Thymus (tissue), 11 donors: Measurements from ENCODE around the gene BPIFB2. TPM values are rescaled to one million over a fixed set of nuclear protein-coding genes. Genes with fewer than 3 reads are reported as not detected.
"Not testable (repeated sequence)": the region's sequence is repeated elsewhere in the genome, so short reads cannot be mapped to it uniquely, and the experiment has no call there.

Source experiments
- DNase-seq, 9 donors: peaks; one replicate each; pipeline ENCODE4 v3.0.0-alpha.2; 2013; ENCODE audit warnings: low spot score in 9 of 9, low read depth in 6 of 9, missing footprints in 1 of 9
- H3K27ac ChIP-seq, 2 donors: one replicate each; pipeline ENCODE4 v1.5.1; 2013; ENCODE audit warnings: control low read depth in 1 of 2, low read depth in 1 of 2, low read length in 1 of 2, mild to moderate bottlenecking in 1 of 2, moderate library complexity in 1 of 2
- H3K27me3 ChIP-seq, 2 donors: one replicate each; pipeline ENCODE4 v1.5.1; 2013; ENCODE audit warnings: low read length in 1 of 2; ENCODE audit not compliant: control insufficient read depth in 2 of 2, insufficient read depth in 1 of 2
- H3K36me3 ChIP-seq, 2 donors: one replicate each; pipeline ENCODE4 v1.5.1; 2013; ENCODE audit warnings: low read length in 1 of 2, mild to moderate bottlenecking in 1 of 2, moderate library complexity in 1 of 2; ENCODE audit not compliant: control insufficient read depth in 2 of 2, insufficient read depth in 2 of 2
- H3K4me1 ChIP-seq, 2 donors: one replicate each; pipeline ENCODE4 v1.5.1; 2013; ENCODE audit warnings: low read length in 2 of 2; ENCODE audit not compliant: control insufficient read depth in 2 of 2, insufficient read depth in 2 of 2
- H3K4me3 ChIP-seq, 2 donors: one replicate each; pipeline ENCODE4 v1.5.1; 2013; ENCODE audit warnings: low read length in 2 of 2, control low read depth in 1 of 2, mild to moderate bottlenecking in 1 of 2
- H3K9me3 ChIP-seq, 2 donors: one replicate each; pipeline ENCODE4 v1.5.1; 2013; ENCODE audit warnings: low read length in 1 of 2, mild to moderate bottlenecking in 1 of 2; ENCODE audit not compliant: control insufficient read depth in 2 of 2, insufficient read depth in 1 of 2
- WGBS: extraction: QIAGEN DNeasy Blood & Tissue Kit; methylation state at CpG from one replicate; pipeline ENCODE4 v1.1.7; 2013; 5-methylcytosine and 5-hydroxymethylcytosine counted together
- polyA plus RNA-seq: library from polyadenylated mRNA; stranded (reverse); fragments of 200-250 nt; gene quantifications from one replicate; pipeline ENCODE4 v1.2.3, GENCODE V29; 2013
- total RNA-seq: library from RNA; stranded (reverse); fragments of 120-200 nt; gene quantifications from one replicate; pipeline ENCODE4 v1.2.4, GENCODE V29; 2013
- donor health status: healthy.

Gene BPIFB2
- total and polyA plus RNA-seq, 2 donors: 0.05 to 0.73 TPM

DNA sequence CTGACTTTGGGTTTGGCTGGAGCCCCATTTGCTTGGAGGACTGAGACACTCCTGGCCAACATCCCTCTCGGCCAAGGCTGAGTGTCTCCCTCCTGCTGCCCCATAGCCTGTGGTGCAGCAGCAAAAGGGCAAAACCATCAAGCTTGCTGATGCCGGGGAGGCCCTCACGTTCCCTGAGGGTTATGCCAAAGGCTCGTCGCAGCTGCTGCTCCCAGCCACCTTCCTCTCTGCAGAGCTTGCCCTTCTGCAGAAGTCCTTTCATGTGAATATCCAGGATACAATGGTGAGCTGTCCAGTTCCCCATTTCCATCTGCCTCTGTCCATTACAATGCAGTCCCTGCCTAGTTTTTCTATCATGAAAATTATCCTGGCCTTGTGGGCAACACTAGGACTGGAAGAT is 30.0 kb downstream of the BPIFB2 start:
- Histone ChIP-seq H3K36me3 (no peaks in the 10 kb centered on the region), H3K27ac (no peak overlapping the region), H3K4me3 (no peak overlapping the region), H3K9me3 (peaks cover 0 to 8% of the 10 kb centered on the region in 2 donors), H3K4me1 (no peaks in the 10 kb centered on the region), H3K27me3 (no peaks in the 10 kb centered on the region)
- no peak for DNase-seq
- WGBS: 74% methylated on average over 5 of the region's 5 CpGs

DNA sequence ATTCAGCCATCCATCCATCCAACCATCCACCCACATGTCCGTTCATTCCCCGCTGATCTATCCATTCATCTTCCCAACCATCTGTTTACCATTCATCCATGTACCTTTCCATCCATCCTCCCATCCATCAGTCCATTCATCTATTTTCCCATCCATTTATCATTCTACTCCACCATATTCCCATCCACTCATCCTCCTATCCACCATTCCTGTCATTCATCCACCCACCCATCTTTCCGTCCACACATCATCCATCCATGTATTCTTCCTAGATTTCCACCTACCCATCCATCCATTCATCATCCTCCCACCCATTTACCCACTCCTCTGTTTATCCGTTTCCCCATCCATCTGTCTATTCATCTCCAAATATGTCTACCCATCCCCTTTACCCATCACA is 30.7 kb downstream of the BPIFB2 start:
- WGBS: 96% methylated on average over 4 of the region's 4 CpGs
- Histone ChIP-seq H3K27ac (no peak overlapping the region), H3K36me3 (no peaks in the 10 kb centered on the region), H3K4me3 (no peak overlapping the region), H3K9me3 (peaks cover 0 to 7% of the 10 kb centered on the region in 2 donors), H3K4me1 (no peaks in the 10 kb centered on the region), H3K27me3 (no peaks in the 10 kb centered on the region)
- no peak for DNase-seq

DNA sequence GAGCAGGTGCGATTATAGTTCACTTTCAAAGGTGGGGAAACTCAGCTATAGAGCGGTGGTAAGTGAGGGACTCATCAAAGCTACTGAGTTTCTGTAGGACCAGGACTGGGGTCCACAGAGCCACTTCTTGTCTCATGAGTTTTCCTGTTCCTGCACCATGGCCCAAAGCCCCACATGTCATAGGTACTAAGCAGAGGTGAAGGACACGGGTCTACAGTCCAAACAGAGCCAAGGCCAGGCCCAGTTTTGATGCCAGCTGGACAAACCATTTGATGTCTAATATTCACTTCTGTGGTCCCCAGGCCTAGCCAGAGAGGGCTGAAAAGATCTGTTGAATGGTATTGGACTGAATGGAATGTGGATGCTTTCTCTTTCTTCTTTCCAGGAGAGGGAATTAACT is 34.9 kb downstream of the BPIFB2 start:
- DNase-seq: no peak
- Histone ChIP-seq H3K27me3 (no peaks in the 10 kb centered on the region), H3K4me1 (no peaks in the 10 kb centered on the region), H3K9me3 (peaks cover 0 to 20% of the 10 kb centered on the region in 2 donors), H3K36me3 (no peaks in the 10 kb centered on the region), H3K4me3 (no peak overlapping the region), H3K27ac (no peak overlapping the region)
- 97% methylated on average over 3 of the region's 3 CpGs for WGBS

DNA sequence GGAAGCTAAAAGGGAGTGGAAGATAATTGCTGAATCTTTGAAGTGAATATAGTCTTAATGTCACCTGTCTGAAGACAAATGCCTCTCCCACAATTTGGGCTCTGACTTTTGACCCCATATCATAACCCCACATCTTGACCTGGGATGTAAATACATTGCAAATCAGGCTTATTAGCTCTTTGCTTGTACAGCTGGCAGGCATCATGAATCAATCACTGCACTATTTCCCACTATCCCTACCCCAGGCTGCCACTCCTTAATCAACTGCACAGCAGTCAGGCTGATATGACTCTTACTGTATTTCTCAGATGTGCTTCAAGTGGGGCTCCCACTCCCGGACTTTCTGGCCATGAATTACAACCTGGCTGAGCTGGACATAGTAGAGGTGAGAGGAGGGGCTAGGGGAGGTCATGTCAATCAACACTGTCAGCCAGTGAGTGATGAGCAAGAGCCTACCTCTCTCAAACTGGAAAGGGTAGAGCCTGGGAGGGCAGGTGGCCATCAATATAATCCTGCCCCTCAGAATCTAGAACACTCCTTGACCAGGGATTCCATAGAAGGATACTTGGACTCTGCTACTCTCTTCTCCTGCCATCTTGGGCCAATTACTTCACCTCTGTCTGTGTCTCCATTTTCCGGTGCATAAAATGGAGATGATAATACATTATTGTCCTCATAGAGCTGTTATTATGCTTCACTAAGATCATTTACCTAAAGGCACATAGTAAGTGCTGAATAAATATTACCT is 35.7 kb downstream of the BPIFB2 start:
- H3K4me3 ChIP-seq: no peak overlapping the region
- peaks cover 0 to 20% of the 10 kb centered on the region in 2 donors for H3K9me3 ChIP-seq
- H3K27ac ChIP-seq: no peak overlapping the region
- H3K36me3 ChIP-seq: no peaks in the 10 kb centered on the region
- H3K4me1 ChIP-seq: no peaks in the 10 kb centered on the region
- H3K27me3 ChIP-seq: no peaks in the 10 kb centered on the region
- WGBS: over 99% methylated on average over 2 of the region's 2 CpGs
- no peak for DNase-seq

DNA sequence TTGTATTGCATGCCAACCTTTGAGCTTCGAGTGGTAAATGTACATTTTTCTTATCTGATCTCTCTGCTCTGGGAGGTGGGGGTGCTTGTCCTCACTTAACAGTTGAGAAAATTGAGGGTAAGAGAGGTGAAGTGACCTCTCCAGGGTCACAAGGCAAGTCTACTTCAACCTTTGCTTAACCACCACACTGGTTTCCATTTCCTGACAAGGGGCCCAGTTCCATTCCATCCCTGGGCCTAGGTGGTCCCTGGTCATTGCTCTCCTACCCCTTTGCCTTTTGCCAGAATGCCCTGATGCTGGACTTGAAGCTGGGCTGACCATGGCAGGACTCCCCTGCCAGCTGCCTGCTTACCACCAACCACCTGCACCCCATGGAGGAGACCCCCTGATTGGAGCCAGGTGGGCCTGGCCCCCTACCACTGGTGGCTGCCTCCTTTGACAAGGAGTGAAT is 36.3 kb downstream of the BPIFB2 start:
- Histone ChIP-seq H3K4me3 (no peak overlapping the region), H3K27me3 (no peaks in the 10 kb centered on the region), H3K4me1 (no peaks in the 10 kb centered on the region), H3K9me3 (peaks cover 0 to 20% of the 10 kb centered on the region in 2 donors), H3K36me3 (no peaks in the 10 kb centered on the region), H3K27ac (no peak overlapping the region)
- DNase-seq: no peak
- 93% methylated on average over 1 of the region's 1 CpG for WGBS

DNA sequence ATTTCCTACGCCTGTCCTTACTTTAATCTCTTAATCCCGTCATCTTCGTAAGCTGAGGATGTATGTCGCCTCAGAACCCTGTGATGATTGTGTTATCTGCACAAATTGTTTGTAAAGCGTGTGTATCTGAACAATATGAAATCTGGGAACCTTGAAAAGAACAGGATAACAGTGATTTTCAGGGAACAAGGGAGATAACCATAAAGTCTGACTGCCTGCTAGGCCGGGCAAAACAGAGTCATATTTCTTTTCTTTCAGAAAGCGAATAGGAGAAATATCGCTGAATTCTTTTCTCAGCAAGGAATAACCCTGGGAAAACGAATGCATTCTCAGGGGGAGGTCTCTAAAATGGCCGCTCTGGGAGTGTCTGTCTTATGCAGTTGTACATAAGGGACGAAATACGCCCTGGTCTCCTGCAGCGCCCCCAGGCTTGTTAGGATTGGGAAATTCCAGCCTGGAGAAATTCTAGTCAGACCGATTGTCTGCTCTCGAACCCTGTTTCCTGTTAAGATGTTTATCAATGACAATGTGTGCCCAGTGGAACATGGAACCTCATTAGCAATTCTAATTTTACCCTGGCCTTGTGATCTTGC is 37.7 kb downstream of the BPIFB2 start:
- H3K9me3 ChIP-seq: peaks cover 0 to 20% of the 10 kb centered on the region in 2 donors
- WGBS: 94% methylated on average over 15 of the region's 15 CpGs
- not testable (repeated sequence) for DNase-seq, H3K4me1 ChIP-seq, H3K36me3 ChIP-seq, H3K27ac ChIP-seq, H3K4me3 ChIP-seq, H3K27me3 ChIP-seq

DNA sequence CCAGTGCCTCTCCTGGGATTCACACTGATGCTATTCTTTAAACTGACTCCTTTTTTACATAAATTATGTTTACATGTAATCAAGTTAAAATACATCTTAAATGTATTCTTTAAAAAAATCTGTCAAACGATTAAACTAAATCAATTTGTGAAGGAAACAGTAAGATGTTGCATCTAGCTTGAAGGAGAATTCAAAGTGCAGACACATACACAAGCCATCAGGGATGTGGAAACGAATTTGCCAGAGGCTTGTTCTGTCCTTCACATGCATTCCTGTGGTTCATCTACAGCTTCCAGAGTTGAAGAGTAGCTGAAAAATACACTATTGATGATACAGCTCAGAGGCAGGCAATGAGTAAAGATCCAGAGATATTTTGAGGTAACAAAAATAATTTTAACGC is 38.9 kb downstream of the BPIFB2 start:
- H3K27me3 ChIP-seq: no peaks in the 10 kb centered on the region
- WGBS: 89% methylated on average over 3 of the region's 3 CpGs
- no peak for DNase-seq
- H3K36me3 ChIP-seq: no peaks in the 10 kb centered on the region
- no peaks in the 10 kb centered on the region for H3K4me1 ChIP-seq
- H3K27ac ChIP-seq: no peak overlapping the region
- no peak overlapping the region for H3K4me3 ChIP-seq
- peaks cover 0 to 20% of the 10 kb centered on the region in 2 donors for H3K9me3 ChIP-seq

DNA sequence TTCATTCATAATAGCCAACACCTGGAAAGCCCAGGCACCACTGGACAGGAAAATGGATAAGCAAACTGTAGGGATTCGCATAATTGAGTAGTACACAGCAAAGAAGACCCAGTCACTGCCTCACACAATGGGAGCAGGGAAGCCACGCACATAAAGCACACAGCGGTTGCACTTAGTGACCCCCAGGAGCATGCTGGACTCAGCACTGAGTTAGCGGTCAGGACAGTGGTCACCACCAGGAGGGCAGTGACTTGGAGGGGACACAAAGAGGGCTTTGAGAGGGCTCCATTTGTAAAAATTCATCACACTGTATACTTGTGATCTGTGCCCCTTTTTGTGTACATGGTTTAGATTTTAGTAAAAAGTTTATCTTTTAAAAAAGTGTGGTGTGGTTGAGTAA is 43.8 kb downstream of the BPIFB2 start:
- no peak for DNase-seq
- no peaks in the 10 kb centered on the region for H3K9me3 ChIP-seq
- WGBS: 98% methylated on average over 4 of the region's 4 CpGs
- H3K27me3 ChIP-seq: no peaks in the 10 kb centered on the region
- no peak overlapping the region for H3K27ac ChIP-seq
- no peaks in the 10 kb centered on the region for H3K36me3 ChIP-seq
- no peaks in the 10 kb centered on the region for H3K4me1 ChIP-seq
- H3K4me3 ChIP-seq: no peak overlapping the region

DNA sequence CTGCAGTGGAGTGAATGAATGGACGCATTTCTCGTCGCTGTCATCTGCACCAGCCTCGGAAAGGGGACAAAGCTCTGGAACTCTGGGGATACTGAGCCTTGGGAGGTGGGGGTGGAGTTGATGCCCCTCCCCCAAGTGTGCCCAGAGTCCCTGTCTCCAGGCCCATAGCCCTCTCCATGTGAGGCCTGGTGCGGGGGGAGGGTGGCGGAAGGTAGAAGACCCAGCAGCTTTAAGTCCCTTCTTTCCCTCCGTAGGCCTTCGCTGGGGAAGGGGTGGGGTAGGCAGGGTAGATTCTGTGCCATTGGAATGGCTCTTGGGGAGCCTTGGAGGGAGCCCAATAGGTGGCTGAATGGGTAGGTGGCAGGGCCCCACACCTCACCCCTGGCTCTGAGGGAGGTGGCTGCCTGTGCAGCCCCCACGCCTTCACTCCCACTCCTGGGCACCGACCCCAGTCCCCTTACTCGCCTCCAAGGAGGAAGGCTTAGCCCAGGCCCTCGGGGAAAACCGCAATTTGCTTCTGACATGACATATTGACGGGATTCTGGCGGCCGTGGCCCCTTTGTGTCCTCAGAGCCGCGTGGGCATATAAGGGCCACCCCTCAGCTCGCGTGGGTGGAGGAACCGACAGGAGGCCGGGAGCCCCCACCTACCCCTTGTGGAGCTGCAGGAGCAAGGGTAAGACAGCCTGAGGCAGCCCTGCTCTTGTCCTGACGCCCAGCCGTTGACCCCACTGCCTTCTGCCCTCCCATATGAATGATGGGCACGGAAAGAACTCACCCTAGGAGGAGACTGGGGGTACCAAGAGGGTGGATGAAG is 46.0 kb downstream of the BPIFB2 start, which contains the start of gene BPIFB3:
Gene BPIFB3 (plus strand): TSS at position 613 of the 816 bp plus-strand sequence. CDS start 1,533 bp downstream, outside the sequence.
- DNase-seq: no peak
- Histone ChIP-seq H3K4me1 (no peaks in the 10 kb centered on the region), H3K27ac (no peak within 1 kb of the TSS), H3K9me3 (no peaks in the 10 kb centered on the region), H3K36me3 (no peaks in the 10 kb centered on the region), H3K27me3 (no peaks in the 10 kb centered on the region), H3K4me3 (no peak within 1 kb of the TSS)
- 94% methylated on average over 25 of the region's 25 CpGs for WGBS
